ENCODE measurements around the gene SLC22A1.

SLC22A1 gene

DNA sequence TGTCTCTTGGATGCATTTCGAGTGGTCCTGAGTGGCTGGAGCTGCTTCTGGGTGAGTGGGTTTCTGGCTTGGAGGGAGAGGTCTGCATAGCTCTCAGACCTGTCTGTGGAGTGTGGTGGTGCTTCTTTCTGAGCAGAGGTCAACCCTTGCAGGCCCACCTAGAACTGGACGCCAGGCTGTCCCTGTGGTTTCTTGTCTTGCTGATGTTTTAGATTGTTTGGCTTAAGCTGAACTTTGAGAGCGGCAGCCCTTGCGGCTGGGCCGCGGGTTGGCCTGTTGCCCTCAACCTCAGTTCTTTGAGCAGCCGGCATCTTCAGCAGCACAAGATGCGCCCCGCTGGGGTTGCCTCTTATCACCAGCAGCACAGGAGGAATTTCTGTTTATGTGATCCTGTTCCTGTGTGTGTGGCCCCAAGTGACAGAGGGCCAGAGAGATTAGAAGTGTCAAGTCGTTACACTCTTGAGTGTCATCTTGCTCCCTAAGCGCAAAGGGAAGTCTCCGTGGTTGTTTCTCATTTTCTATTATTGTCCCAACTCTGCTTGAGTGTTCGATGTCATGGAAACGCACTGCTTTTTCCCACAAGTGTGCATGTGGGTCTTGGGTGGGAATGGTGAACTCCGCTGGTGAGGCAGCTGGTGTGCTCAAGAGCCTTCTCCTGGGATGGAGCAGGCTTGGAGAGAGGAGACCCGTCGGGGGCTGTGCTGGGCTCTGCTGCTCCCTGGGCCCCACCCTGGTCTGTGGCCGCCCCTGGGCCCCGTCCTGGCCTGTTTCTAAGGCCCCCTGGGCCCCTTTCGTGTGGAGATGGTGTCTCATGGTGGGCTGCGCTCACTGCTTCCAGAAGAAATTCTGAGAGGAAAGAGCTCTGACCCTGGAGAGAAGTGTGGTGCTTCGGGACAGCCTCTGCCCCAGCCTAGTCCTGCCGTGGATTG lies 20.1 kb upstream of the SLC22A1 start:
- Histone ChIP-seq H3K9me3 (ENCODE audit: control insufficient read depth, low read length) (no peaks in the 10 kb centered on the region), H3K4me1 (ENCODE audit: control insufficient read depth, insufficient read depth, low read length) (no peaks in the 10 kb centered on the region), H3K27me3 (ENCODE audit: control insufficient read depth, insufficient read depth, low read length) (no peaks in the 10 kb centered on the region), H3K9ac (ENCODE audit: low read length) (no peak overlapping the region), H3K4me3 (ENCODE audit: low read length) (no peak overlapping the region), H3K36me3 (ENCODE audit: control insufficient read depth, insufficient read depth, low read length) (peaks cover 11% of the 10 kb centered on the region)

DNA sequence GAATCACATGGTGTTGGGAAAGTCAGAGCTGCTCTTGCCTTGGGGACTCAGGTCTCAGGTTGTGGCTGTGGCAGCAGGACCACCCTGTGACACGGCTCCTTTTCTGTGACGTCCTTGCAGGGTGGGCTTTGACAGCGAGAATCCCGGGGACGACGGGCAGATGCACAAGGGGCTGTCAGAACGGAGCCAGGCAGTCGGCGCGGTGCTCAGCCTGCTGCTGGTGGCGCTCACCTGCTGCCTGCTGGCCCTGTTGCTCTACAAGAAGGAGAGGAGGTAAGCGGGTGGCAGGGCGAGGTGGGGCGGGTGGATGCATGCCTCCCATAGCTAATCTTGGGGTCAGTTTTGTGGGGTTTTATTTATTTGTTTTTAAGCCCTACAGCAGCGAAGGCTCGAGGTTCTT lies 19.2 kb upstream of the SLC22A1 start:
- peaks cover 11% of the 10 kb centered on the region for H3K36me3 ChIP-seq (ENCODE audit: control insufficient read depth, insufficient read depth, low read length)
- no peaks in the 10 kb centered on the region for H3K4me1 ChIP-seq (ENCODE audit: control insufficient read depth, insufficient read depth, low read length)
- no peak overlapping the region for H3K9ac ChIP-seq (ENCODE audit: low read length)
- no peaks in the 10 kb centered on the region for H3K9me3 ChIP-seq (ENCODE audit: control insufficient read depth, low read length)
- no peak overlapping the region for H3K4me3 ChIP-seq (ENCODE audit: low read length)
- H3K27me3 ChIP-seq (ENCODE audit: control insufficient read depth, insufficient read depth, low read length): no peaks in the 10 kb centered on the region

DNA sequence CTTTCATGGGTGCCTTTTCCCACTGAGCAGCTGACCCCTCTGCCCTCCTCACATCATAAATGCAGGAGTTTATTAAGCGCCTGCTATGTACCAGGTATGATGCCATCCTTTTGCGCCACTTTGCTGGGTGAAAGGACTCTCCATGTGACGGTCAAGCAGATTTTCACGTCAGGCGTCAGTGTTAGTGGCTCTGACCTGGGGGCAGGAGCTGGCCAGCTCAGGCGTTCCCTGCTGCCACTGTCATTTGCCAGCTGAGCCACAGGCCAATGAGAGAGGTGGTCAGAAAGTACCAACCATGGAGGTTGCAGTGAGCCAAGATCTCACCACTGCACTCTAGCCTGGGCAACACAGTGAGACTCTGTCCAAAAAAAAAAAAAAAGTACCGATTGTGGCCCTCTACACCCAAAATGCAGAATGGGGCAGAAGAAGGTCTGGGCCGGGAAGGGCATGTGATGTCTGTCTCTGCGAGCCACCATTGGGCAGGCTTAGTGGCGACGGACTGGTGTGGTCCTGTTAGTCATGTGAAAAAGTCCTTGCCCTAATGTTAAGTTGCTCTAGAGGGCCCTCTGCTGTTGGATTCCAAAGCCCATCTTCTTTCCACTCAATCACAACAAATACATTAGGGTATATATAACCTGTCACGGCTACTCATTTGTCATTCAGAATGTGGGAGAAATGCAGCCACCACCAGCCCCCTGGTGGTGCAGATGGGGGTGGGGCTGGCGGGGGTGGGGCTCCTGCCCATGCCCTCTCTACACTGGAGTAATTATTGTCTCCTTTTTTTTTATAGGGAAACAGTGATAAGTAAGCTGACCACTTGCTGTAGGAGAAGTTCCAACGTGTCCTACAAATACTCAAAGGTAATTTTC lies 18.4 kb upstream of the SLC22A1 start:
- peaks cover 11% of the 10 kb centered on the region for H3K36me3 ChIP-seq (ENCODE audit: control insufficient read depth, insufficient read depth, low read length)
- H3K4me1 ChIP-seq (ENCODE audit: control insufficient read depth, insufficient read depth, low read length): no peaks in the 10 kb centered on the region
- no peak overlapping the region for H3K4me3 ChIP-seq (ENCODE audit: low read length)
- no peaks in the 10 kb centered on the region for H3K9me3 ChIP-seq (ENCODE audit: control insufficient read depth, low read length)
- H3K27me3 ChIP-seq (ENCODE audit: control insufficient read depth, insufficient read depth, low read length): no peaks in the 10 kb centered on the region
- H3K9ac ChIP-seq (ENCODE audit: low read length): no peak overlapping the region

DNA sequence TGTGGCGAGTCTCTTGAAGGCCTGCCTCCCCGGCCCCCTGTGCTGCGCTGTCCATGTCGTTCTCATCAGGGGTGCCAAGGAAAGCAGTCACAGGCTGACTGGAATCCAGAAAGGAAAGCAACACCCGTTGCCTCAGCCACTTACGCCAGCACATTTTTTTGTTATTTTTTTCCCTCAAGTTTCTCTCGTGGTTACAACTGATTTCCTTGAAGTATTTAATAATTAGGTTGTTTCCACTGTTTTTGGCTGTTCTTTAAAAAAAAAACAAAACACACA lies 17.9 kb upstream of the SLC22A1 start:
- Histone ChIP-seq H3K27me3 (ENCODE audit: control insufficient read depth, insufficient read depth, low read length) (no peaks in the 10 kb centered on the region), H3K9me3 (ENCODE audit: control insufficient read depth, low read length) (no peaks in the 10 kb centered on the region), H3K36me3 (ENCODE audit: control insufficient read depth, insufficient read depth, low read length) (peaks cover 11% of the 10 kb centered on the region), H3K9ac (ENCODE audit: low read length) (no peak overlapping the region), H3K4me1 (ENCODE audit: control insufficient read depth, insufficient read depth, low read length) (no peaks in the 10 kb centered on the region), H3K4me3 (ENCODE audit: low read length) (no peak overlapping the region)

DNA sequence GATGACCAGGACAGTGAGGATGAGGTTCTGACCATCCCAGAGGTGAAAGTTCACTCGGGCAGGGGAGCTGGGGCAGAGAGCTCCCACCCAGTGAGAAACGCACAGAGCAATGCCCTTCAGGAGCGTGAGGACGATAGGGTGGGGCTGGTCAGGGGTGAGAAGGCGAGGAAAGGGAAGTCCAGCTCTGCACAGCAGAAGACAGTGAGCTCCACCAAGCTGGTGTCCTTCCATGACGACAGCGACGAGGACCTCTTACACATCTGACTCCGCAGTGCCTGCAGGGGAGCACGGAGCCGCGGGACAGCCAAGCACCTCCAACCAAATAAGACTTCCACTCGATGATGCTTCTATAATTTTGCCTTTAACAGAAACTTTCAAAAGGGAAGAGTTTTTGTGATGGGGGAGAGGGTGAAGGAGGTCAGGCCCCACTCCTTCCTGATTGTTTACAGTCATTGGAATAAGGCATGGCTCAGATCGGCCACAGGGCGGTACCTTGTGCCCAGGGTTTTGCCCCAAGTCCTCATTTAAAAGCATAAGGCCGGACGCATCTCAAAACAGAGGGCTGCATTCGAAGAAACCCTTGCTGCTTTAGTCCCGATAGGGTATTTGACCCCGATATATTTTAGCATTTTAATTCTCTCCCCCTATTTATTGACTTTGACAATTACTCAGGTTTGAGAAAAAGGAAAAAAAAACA lies 16.6 kb upstream of the SLC22A1 start:
- Histone ChIP-seq H3K4me3 (ENCODE audit: low read length) (no peak overlapping the region), H3K27me3 (ENCODE audit: control insufficient read depth, insufficient read depth, low read length) (no peaks in the 10 kb centered on the region), H3K36me3 (ENCODE audit: control insufficient read depth, insufficient read depth, low read length) (peaks cover 11% of the 10 kb centered on the region), H3K9me3 (ENCODE audit: control insufficient read depth, low read length) (no peaks in the 10 kb centered on the region), H3K4me1 (ENCODE audit: control insufficient read depth, insufficient read depth, low read length) (peaks cover 3% of the 10 kb centered on the region), H3K9ac (ENCODE audit: low read length) (no peak overlapping the region)

DNA sequence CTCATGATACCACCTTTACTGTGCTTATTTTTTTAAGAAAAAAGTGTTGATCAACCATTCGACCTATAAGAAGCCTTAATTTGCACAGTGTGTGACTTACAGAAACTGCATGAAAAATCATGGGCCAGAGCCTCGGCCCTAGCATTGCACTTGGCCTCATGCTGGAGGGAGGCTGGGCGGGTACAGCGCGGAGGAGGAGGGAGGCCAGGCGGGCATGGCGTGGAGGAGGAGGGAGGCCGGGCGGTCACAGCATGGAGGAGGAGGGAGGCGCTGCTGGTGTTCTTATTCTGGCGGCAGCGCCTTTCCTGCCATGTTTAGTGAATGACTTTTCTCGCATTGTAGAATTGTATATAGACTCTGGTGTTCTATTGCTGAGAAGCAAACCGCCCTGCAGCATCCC lies 15.6 kb upstream of the SLC22A1 start:
- Histone ChIP-seq H3K4me3 (ENCODE audit: low read length) (no peak overlapping the region), H3K9me3 (ENCODE audit: control insufficient read depth, low read length) (no peaks in the 10 kb centered on the region), H3K27me3 (ENCODE audit: control insufficient read depth, insufficient read depth, low read length) (no peaks in the 10 kb centered on the region), H3K36me3 (ENCODE audit: control insufficient read depth, insufficient read depth, low read length) (peaks cover 11% of the 10 kb centered on the region), H3K9ac (ENCODE audit: low read length) (no peak overlapping the region), H3K4me1 (ENCODE audit: control insufficient read depth, insufficient read depth, low read length) (peaks cover 3% of the 10 kb centered on the region)

DNA sequence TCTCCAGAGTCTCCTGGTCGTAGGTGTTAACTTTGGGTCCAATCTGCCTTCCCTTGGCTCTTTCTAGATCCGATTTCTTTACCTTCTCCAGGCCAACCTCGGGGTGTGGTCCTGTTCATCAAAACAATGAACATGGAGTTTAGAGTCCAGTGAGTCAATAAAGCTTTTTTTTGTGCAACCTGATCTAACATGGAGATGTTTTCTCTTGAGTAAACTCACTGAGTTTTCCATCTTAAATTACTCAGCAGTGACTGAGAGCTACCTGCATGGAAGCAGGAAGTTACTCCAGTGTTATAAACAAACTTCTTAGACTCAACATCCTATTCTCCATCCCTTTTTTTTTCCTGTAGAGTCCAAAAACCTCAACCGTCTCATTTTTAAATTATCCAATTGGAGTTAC lies 14.9 kb upstream of the SLC22A1 start:
- H3K27me3 ChIP-seq (ENCODE audit: control insufficient read depth, insufficient read depth, low read length): no peaks in the 10 kb centered on the region
- H3K4me1 ChIP-seq (ENCODE audit: control insufficient read depth, insufficient read depth, low read length): peaks cover 3% of the 10 kb centered on the region
- no peak overlapping the region for H3K4me3 ChIP-seq (ENCODE audit: low read length)
- peaks cover 11% of the 10 kb centered on the region for H3K36me3 ChIP-seq (ENCODE audit: control insufficient read depth, insufficient read depth, low read length)
- no peaks in the 10 kb centered on the region for H3K9me3 ChIP-seq (ENCODE audit: control insufficient read depth, low read length)
- H3K9ac ChIP-seq (ENCODE audit: low read length): no peak overlapping the region

DNA sequence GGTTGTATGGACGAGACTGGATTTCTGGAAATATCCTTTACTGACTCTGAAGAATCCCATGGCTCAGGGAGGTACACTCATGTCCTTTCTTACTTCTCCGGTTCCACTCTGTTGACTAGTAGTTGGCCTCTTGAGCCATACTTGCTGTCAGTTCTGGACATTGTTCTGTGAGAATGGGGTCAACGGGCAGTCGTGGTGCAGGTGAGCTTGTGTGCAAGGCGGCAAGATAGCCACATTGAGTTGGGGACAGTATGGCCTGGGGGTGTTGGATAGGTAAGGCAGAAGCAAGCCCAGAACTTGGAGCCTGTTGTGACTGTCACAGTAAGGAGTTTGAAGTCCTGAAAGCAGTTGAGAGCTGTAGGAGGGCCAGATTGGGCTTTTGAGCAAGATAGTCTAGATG lies 13.5 kb upstream of the SLC22A1 start:
- no peaks in the 10 kb centered on the region for H3K9me3 ChIP-seq (ENCODE audit: control insufficient read depth, low read length)
- no peaks in the 10 kb centered on the region for H3K27me3 ChIP-seq (ENCODE audit: control insufficient read depth, insufficient read depth, low read length)
- no peak overlapping the region for H3K9ac ChIP-seq (ENCODE audit: low read length)
- peaks cover 7% of the 10 kb centered on the region for H3K36me3 ChIP-seq (ENCODE audit: control insufficient read depth, insufficient read depth, low read length)
- peaks cover 3% of the 10 kb centered on the region for H3K4me1 ChIP-seq (ENCODE audit: control insufficient read depth, insufficient read depth, low read length)
- no peak overlapping the region for H3K4me3 ChIP-seq (ENCODE audit: low read length)

DNA sequence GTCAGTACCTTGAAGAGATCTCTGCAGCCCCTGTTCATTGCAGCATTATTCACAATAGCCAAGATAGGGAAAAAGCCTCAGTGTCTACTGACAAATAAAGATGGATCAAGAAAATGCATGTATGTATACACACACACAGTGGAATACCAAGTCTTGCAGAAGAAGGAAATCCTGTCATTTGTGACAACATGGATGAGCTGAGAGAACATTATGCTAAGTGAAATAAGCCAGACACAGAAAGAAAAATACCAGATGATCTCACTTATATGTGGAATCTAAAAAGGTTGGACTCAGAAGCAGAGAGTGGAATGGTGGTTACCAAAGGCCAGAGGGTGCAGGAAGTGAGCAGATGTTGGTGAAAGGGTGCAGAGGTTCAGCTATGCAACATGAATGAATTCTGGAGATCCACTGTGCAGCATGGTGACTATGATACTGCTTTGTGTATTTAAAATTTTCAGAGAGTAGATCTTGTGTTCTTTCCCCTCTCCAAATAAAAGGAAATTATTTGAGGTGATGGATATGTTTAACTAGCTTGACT lies 11.0 kb upstream of the SLC22A1 start:
- Histone ChIP-seq H3K9ac (ENCODE audit: low read length) (no peak overlapping the region), H3K27me3 (ENCODE audit: control insufficient read depth, insufficient read depth, low read length) (no peaks in the 10 kb centered on the region), H3K9me3 (ENCODE audit: control insufficient read depth, low read length) (no peaks in the 10 kb centered on the region), H3K4me1 (ENCODE audit: control insufficient read depth, insufficient read depth, low read length) (peaks cover 3% of the 10 kb centered on the region), H3K36me3 (ENCODE audit: control insufficient read depth, insufficient read depth, low read length) (no peaks in the 10 kb centered on the region), H3K4me3 (ENCODE audit: low read length) (no peak overlapping the region)

DNA sequence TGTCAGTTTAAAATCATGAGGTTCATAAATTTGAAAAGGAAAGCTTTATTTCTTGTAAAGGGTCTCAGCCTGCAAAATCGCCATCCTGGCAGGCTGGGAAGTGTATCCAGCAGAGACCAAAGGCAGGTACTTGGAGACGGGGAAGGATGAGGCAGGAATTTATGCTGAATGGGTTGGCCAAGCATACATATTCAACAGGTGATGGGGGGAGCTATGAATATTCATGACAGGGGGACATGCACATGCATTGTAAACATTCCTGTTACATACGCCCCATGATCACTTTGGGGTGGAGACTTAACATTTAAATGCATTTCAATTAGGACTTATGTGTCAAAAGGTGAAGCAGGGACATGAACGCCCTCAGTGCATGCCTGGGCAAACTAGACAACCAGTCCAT lies 9.8 kb upstream of the SLC22A1 start:
- H3K4me3 ChIP-seq (ENCODE audit: low read length): no peak overlapping the region
- no peaks in the 10 kb centered on the region for H3K27me3 ChIP-seq (ENCODE audit: control insufficient read depth, insufficient read depth, low read length)
- H3K9ac ChIP-seq (ENCODE audit: low read length): no peak overlapping the region
- no peaks in the 10 kb centered on the region for H3K9me3 ChIP-seq (ENCODE audit: control insufficient read depth, low read length)
- no peaks in the 10 kb centered on the region for H3K36me3 ChIP-seq (ENCODE audit: control insufficient read depth, insufficient read depth, low read length)
- peaks cover 3% of the 10 kb centered on the region for H3K4me1 ChIP-seq (ENCODE audit: control insufficient read depth, insufficient read depth, low read length)

DNA sequence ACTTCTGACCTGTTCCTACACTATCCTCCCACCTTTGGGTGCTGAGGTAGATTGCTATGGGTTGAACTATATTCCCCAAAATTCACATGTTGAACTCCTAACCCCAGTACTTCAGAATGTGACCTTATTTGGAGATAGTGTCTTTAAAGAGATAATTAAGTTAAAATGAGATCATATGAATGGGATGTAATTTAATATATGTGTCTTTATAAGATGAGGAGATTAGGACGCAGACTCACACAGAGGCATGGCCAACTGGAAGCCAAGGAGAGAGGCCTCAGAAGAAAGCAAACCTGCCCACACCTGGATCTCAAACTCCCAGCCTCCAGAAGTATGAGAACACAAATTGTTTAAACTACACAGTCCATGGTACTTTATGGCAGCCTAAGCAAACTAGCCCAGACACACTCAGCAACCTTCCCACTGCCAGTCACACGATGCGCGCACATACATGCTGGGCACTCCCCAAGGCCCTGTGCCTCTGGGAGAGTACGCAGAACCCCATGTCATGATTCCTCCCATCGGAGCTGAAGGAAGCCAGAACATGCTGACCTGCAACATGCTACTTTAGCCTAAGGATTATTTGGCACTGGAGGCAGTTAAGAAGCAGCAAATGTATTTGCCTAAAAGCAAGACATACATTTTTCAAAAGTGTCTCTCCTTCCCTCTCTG lies 8.9 kb upstream of the SLC22A1 start:
- peaks cover 3% of the 10 kb centered on the region for H3K4me1 ChIP-seq (ENCODE audit: control insufficient read depth, insufficient read depth, low read length)
- H3K36me3 ChIP-seq (ENCODE audit: control insufficient read depth, insufficient read depth, low read length): no peaks in the 10 kb centered on the region
- no peak overlapping the region for H3K9ac ChIP-seq (ENCODE audit: low read length)
- no peak overlapping the region for H3K4me3 ChIP-seq (ENCODE audit: low read length)
- no peaks in the 10 kb centered on the region for H3K9me3 ChIP-seq (ENCODE audit: control insufficient read depth, low read length)
- no peaks in the 10 kb centered on the region for H3K27me3 ChIP-seq (ENCODE audit: control insufficient read depth, insufficient read depth, low read length)
